Activated T-helper 2 cell treated with anti-CD3 and anti-CD28 coated beads, Interferon-gamma antibody, Interleukin-2, Interleukin-4, amounts not matched to agents 10 μg/mL and 5 μg/mL and 100 μg/mL, durations not matched to agents 14 hours and 24 hours and 36 hours (primary cell): ENCODE measurements around the gene ANAPC4. TPM values are rescaled to one million over a fixed set of nuclear protein-coding genes. Genes with fewer than 3 reads are reported as not detected.

Experiments
- DNase-seq: peaks from one replicate; pipeline ENCODE4 v3.0.0; 2021; ENCODE audit warnings: low spot score
- H3K27ac Mint-ChIP-seq: one replicate; pipeline ENCODE4 v1.8.0; 2021; ENCODE audit warnings: mixed read lengths
- H3K27me3 Mint-ChIP-seq: one replicate; pipeline ENCODE4 v1.8.0; 2021; ENCODE audit warnings: low read depth, mixed read lengths
- H3K36me3 Mint-ChIP-seq: one replicate; pipeline ENCODE4 v1.8.0; 2021; ENCODE audit warnings: low read depth, mixed read lengths
- H3K4me1 Mint-ChIP-seq: one replicate; pipeline ENCODE4 v1.8.0; 2021; ENCODE audit warnings: low read depth, mixed read lengths
- H3K4me3 Mint-ChIP-seq: one replicate; pipeline ENCODE4 v1.8.0; 2021; ENCODE audit warnings: low read depth, mild to moderate bottlenecking, moderate library complexity, mixed read lengths
- H3K9me3 Mint-ChIP-seq: one replicate; pipeline ENCODE4 v1.8.0; 2021; ENCODE audit warnings: mixed read lengths
- intact Hi-C: fragments of 100-400 bp; cut with micrococcal nuclease; formaldehyde crosslinking; loops from one replicate; pipeline ENCODE4 v1.15.1; 2023
- total RNA-seq: library from RNA; stranded (reverse); gene quantifications from 2 replicates; pipeline ENCODE4 v1.2.3, GENCODE V29; 2022

Gene ANAPC4
- total RNA-seq, 1 donor from 2014 or later = 40.9 TPM

- peaks cover 10% of the 10 kb centered on the region for H3K9me3 Mint-ChIP-seq
- no peak for DNase-seq
- intact Hi-C loops = no loop called here
- no peak overlapping the region for H3K4me3 Mint-ChIP-seq
- peaks cover 72% of the 10 kb centered on the region for H3K36me3 Mint-ChIP-seq
- no peaks in the 10 kb centered on the region for H3K27me3 Mint-ChIP-seq
- no peak overlapping the region for H3K27ac Mint-ChIP-seq
- peaks cover 2% of the 10 kb centered on the region for H3K4me1 Mint-ChIP-seq
Observed at GRCh38 chr4:25397305-25397704, 20.2 kb downstream of the ANAPC4 start.

- no peaks in the 10 kb centered on the region for H3K27me3 Mint-ChIP-seq
- intact Hi-C loops = no loop called here
- H3K4me3 Mint-ChIP-seq = no peak overlapping the region
- peaks cover 74% of the 10 kb centered on the region for H3K36me3 Mint-ChIP-seq
- no peak for DNase-seq
- peaks cover 2% of the 10 kb centered on the region for H3K4me1 Mint-ChIP-seq
- no peak overlapping the region for H3K27ac Mint-ChIP-seq
- peaks cover 10% of the 10 kb centered on the region for H3K9me3 Mint-ChIP-seq
Observed at GRCh38 chr4:25399510-25399909, 22.4 kb downstream of the ANAPC4 start.

GRCh38 chr4:25401066-25401465 lies 24.0 kb downstream of the ANAPC4 start:
- peaks cover 2% of the 10 kb centered on the region for H3K4me1 Mint-ChIP-seq
- H3K4me3 Mint-ChIP-seq = no peak overlapping the region
- no peaks in the 10 kb centered on the region for H3K27me3 Mint-ChIP-seq
- H3K36me3 Mint-ChIP-seq = peaks cover 68% of the 10 kb centered on the region
- intact Hi-C loops = no loop called here
- no peak for DNase-seq
- peaks cover 10% of the 10 kb centered on the region for H3K9me3 Mint-ChIP-seq
- H3K27ac Mint-ChIP-seq = no peak overlapping the region

- DNase-seq = no peak
- intact Hi-C loops = no loop called here
- H3K27ac Mint-ChIP-seq = no peak overlapping the region
- peaks cover 2% of the 10 kb centered on the region for H3K4me1 Mint-ChIP-seq
- no peaks in the 10 kb centered on the region for H3K9me3 Mint-ChIP-seq
- no peaks in the 10 kb centered on the region for H3K27me3 Mint-ChIP-seq
- peaks cover 65% of the 10 kb centered on the region for H3K36me3 Mint-ChIP-seq
- no peak overlapping the region for H3K4me3 Mint-ChIP-seq
Observed at GRCh38 chr4:25402521-25402920, 25.5 kb downstream of the ANAPC4 start.

- no peak overlapping the region for H3K27ac Mint-ChIP-seq
- H3K4me3 Mint-ChIP-seq = no peak overlapping the region
- H3K4me1 Mint-ChIP-seq = peaks cover 2% of the 10 kb centered on the region
- H3K27me3 Mint-ChIP-seq = no peaks in the 10 kb centered on the region
- intact Hi-C loops = no loop called here
- no peaks in the 10 kb centered on the region for H3K9me3 Mint-ChIP-seq
- no peak for DNase-seq
- peaks cover 65% of the 10 kb centered on the region for H3K36me3 Mint-ChIP-seq
Observed at GRCh38 chr4:25403699-25404098, 26.6 kb downstream of the ANAPC4 start.

GRCh38 chr4:25405453-25405852 lies 28.4 kb downstream of the ANAPC4 start:
- H3K27me3 Mint-ChIP-seq = no peaks in the 10 kb centered on the region
- H3K4me1 Mint-ChIP-seq = no peaks in the 10 kb centered on the region
- peaks cover 70% of the 10 kb centered on the region for H3K36me3 Mint-ChIP-seq
- intact Hi-C loops = no loop called here
- no peak overlapping the region for H3K27ac Mint-ChIP-seq
- no peaks in the 10 kb centered on the region for H3K9me3 Mint-ChIP-seq
- no peak overlapping the region for H3K4me3 Mint-ChIP-seq
- no peak for DNase-seq

GRCh38 chr4:25406081-25406692 lies 29.1 kb downstream of the ANAPC4 start:
- peaks cover 76% of the 10 kb centered on the region for H3K36me3 Mint-ChIP-seq
- no peaks in the 10 kb centered on the region for H3K27me3 Mint-ChIP-seq
- H3K4me1 Mint-ChIP-seq = no peaks in the 10 kb centered on the region

GRCh38 chr4:25410820-25411529 lies 33.9 kb downstream of the ANAPC4 start:
- peaks cover 82% of the 10 kb centered on the region for H3K36me3 Mint-ChIP-seq

More at GRCh38 chr4:25406081-25406692, 29.1 kb downstream of the ANAPC4 start:
- intact Hi-C loops = no loop called here
- H3K27ac Mint-ChIP-seq = no peak overlapping the region
- no peak for DNase-seq
- H3K4me3 Mint-ChIP-seq = no peak overlapping the region
- no peaks in the 10 kb centered on the region for H3K9me3 Mint-ChIP-seq

GRCh38 chr4:25413261-25413660 lies 36.2 kb downstream of the ANAPC4 start:
- no peak for DNase-seq
- intact Hi-C loops = no loop called here
- no peaks in the 10 kb centered on the region for H3K9me3 Mint-ChIP-seq
- no peak overlapping the region for H3K27ac Mint-ChIP-seq
- no peaks in the 10 kb centered on the region for H3K27me3 Mint-ChIP-seq
- peaks cover 79% of the 10 kb centered on the region for H3K36me3 Mint-ChIP-seq
- H3K4me3 Mint-ChIP-seq = no peak overlapping the region
- H3K4me1 Mint-ChIP-seq = no peaks in the 10 kb centered on the region

More at GRCh38 chr4:25410820-25411529, 33.9 kb downstream of the ANAPC4 start:
- DNase-seq = no peak
- no peak overlapping the region for H3K4me3 Mint-ChIP-seq
- no peaks in the 10 kb centered on the region for H3K9me3 Mint-ChIP-seq
- intact Hi-C loops = no loop called here
- no peaks in the 10 kb centered on the region for H3K4me1 Mint-ChIP-seq
- H3K27ac Mint-ChIP-seq = no peak overlapping the region
- H3K27me3 Mint-ChIP-seq = no peaks in the 10 kb centered on the region

GRCh38 chr4:25417014-25417413 lies 40.0 kb downstream of the ANAPC4 start:
- H3K36me3 Mint-ChIP-seq = peaks cover 59% of the 10 kb centered on the region
- intact Hi-C loops = no loop called here
- H3K27ac Mint-ChIP-seq = no peak overlapping the region
- H3K9me3 Mint-ChIP-seq = no peaks in the 10 kb centered on the region
- H3K4me3 Mint-ChIP-seq = no peak overlapping the region
- no peaks in the 10 kb centered on the region for H3K27me3 Mint-ChIP-seq
- peaks cover 2% of the 10 kb centered on the region for H3K4me1 Mint-ChIP-seq
- DNase-seq = no peak

- H3K9me3 Mint-ChIP-seq = no peaks in the 10 kb centered on the region
- H3K27ac Mint-ChIP-seq = no peak overlapping the region
- H3K4me1 Mint-ChIP-seq = peaks cover 3% of the 10 kb centered on the region
- intact Hi-C loops = no loop called here
- no peak overlapping the region for H3K4me3 Mint-ChIP-seq
- H3K27me3 Mint-ChIP-seq = no peaks in the 10 kb centered on the region
- peaks cover 33% of the 10 kb centered on the region for H3K36me3 Mint-ChIP-seq
- DNase-seq = no peak
Observed at GRCh38 chr4:25420931-25421330, 43.9 kb downstream of the ANAPC4 start.

GRCh38 chr4:25421816-25422525 lies 44.9 kb downstream of the ANAPC4 start:
- intact Hi-C loops = no loop called here
- H3K4me3 Mint-ChIP-seq = no peak overlapping the region
- no peak overlapping the region for H3K27ac Mint-ChIP-seq
- H3K4me1 Mint-ChIP-seq = peaks cover 3% of the 10 kb centered on the region
- peaks cover 27% of the 10 kb centered on the region for H3K36me3 Mint-ChIP-seq
- DNase-seq = no peak
- no peaks in the 10 kb centered on the region for H3K27me3 Mint-ChIP-seq
- H3K9me3 Mint-ChIP-seq = no peaks in the 10 kb centered on the region

GRCh38 chr4:25423548-25423947 lies 46.5 kb downstream of the ANAPC4 start:
- Mint-ChIP-seq H3K27ac (no peak overlapping the region), H3K27me3 (no peaks in the 10 kb centered on the region), H3K4me1 (peaks cover 3% of the 10 kb centered on the region), H3K36me3 (peaks cover 16% of the 10 kb centered on the region), H3K9me3 (no peaks in the 10 kb centered on the region), H3K4me3 (no peak overlapping the region)
- intact Hi-C loops = no loop called here
- no peak for DNase-seq
